Rectal smooth muscle tissue (tissue), 1 donor: ENCODE measurements around the gene TBC1D22A.

Experiments used
- H3K27ac ChIP-seq: one replicate; pipeline ENCODE4 v1.7.0; 2013; ENCODE audit warnings: low read depth, low read length, inconsistent platforms
- H3K27me3 ChIP-seq: one replicate; pipeline ENCODE4 v1.7.0; 2013; ENCODE audit warnings: low read length; ENCODE audit not compliant: control insufficient read depth, insufficient read depth
- H3K36me3 ChIP-seq: one replicate; pipeline ENCODE4 v1.7.0; 2013; ENCODE audit warnings: low read length; ENCODE audit not compliant: control insufficient read depth, insufficient read depth
- H3K4me1 ChIP-seq: one replicate; pipeline ENCODE4 v1.7.0; 2013; ENCODE audit warnings: low read length; ENCODE audit not compliant: control insufficient read depth, insufficient read depth
- H3K4me3 ChIP-seq: one replicate; pipeline ENCODE4 v1.7.0; 2013; ENCODE audit warnings: low read length
- H3K9ac ChIP-seq: one replicate; pipeline ENCODE4 v1.7.0; 2013; ENCODE audit warnings: low read length

TBC1D22A gene

GRCh38 chr22:46893281-46894020 lies 131.0 kb downstream of the TBC1D22A start:
- Histone ChIP-seq H3K4me3 (no peak overlapping the region), H3K27me3 (no peaks in the 10 kb centered on the region), H3K9ac (no peak overlapping the region), H3K27ac (peak overlapping the region; percentile 63), H3K36me3 (peaks cover 12% of the 10 kb centered on the region), H3K4me1 (peaks cover 10% of the 10 kb centered on the region)

GRCh38 chr22:46894081-46894671 lies 131.7 kb downstream of the TBC1D22A start:
- Histone ChIP-seq H3K27me3 (no peaks in the 10 kb centered on the region), H3K4me1 (peaks cover 10% of the 10 kb centered on the region), H3K9ac (no peak overlapping the region), H3K4me3 (no peak overlapping the region), H3K27ac (peak overlapping the region; percentile 63), H3K36me3 (peaks cover 12% of the 10 kb centered on the region)

- peaks cover 10% of the 10 kb centered on the region for H3K4me1 ChIP-seq
- H3K36me3 ChIP-seq, result peaks cover 12% of the 10 kb centered on the region
- no peaks in the 10 kb centered on the region for H3K27me3 ChIP-seq
- no peak overlapping the region for H3K4me3 ChIP-seq
- H3K9ac ChIP-seq, result no peak overlapping the region
- H3K27ac ChIP-seq, result peak overlapping the region; percentile 63
Measured at GRCh38 chr22:46894851-46895640, 132.6 kb downstream of the TBC1D22A start.

GRCh38 chr22:46895753-46896152 lies 133.3 kb downstream of the TBC1D22A start:
- peaks cover 10% of the 10 kb centered on the region for H3K4me1 ChIP-seq
- H3K9ac ChIP-seq, result no peak overlapping the region
- no peak overlapping the region for H3K4me3 ChIP-seq
- H3K27me3 ChIP-seq, result no peaks in the 10 kb centered on the region
- H3K36me3 ChIP-seq, result peaks cover 12% of the 10 kb centered on the region
- no peak overlapping the region for H3K27ac ChIP-seq

- no peaks in the 10 kb centered on the region for H3K27me3 ChIP-seq
- no peak overlapping the region for H3K27ac ChIP-seq
- H3K4me1 ChIP-seq, result peaks cover 10% of the 10 kb centered on the region
- peaks cover 12% of the 10 kb centered on the region for H3K36me3 ChIP-seq
- no peak overlapping the region for H3K9ac ChIP-seq
- H3K4me3 ChIP-seq, result no peak overlapping the region
Measured at GRCh38 chr22:46896166-46896565, 133.7 kb downstream of the TBC1D22A start.

GRCh38 chr22:46896568-46897245 lies 134.3 kb downstream of the TBC1D22A start:
- H3K27ac ChIP-seq, result no peak overlapping the region
- H3K36me3 ChIP-seq, result peaks cover 10% of the 10 kb centered on the region
- no peak overlapping the region for H3K9ac ChIP-seq
- peaks cover 10% of the 10 kb centered on the region for H3K4me1 ChIP-seq
- H3K27me3 ChIP-seq, result no peaks in the 10 kb centered on the region
- H3K4me3 ChIP-seq, result no peak overlapping the region

- H3K4me1 ChIP-seq, result peaks cover 10% of the 10 kb centered on the region
- H3K27me3 ChIP-seq, result no peaks in the 10 kb centered on the region
- peaks cover 9% of the 10 kb centered on the region for H3K36me3 ChIP-seq
- H3K9ac ChIP-seq, result no peak overlapping the region
- H3K4me3 ChIP-seq, result no peak overlapping the region
- no peak overlapping the region for H3K27ac ChIP-seq
Measured at GRCh38 chr22:46897246-46897623, 134.8 kb downstream of the TBC1D22A start.

GRCh38 chr22:46900549-46900948 lies 138.1 kb downstream of the TBC1D22A start:
- Histone ChIP-seq H3K36me3 (peaks cover 8% of the 10 kb centered on the region), H3K9ac (no peak overlapping the region), H3K27me3 (no peaks in the 10 kb centered on the region), H3K4me3 (no peak overlapping the region), H3K27ac (no peak overlapping the region), H3K4me1 (no peaks in the 10 kb centered on the region)

GRCh38 chr22:46902436-46902835 lies 140.0 kb downstream of the TBC1D22A start:
- no peak overlapping the region for H3K4me3 ChIP-seq
- peaks cover 6% of the 10 kb centered on the region for H3K36me3 ChIP-seq
- no peak overlapping the region for H3K9ac ChIP-seq
- H3K27me3 ChIP-seq, result no peaks in the 10 kb centered on the region
- no peak overlapping the region for H3K27ac ChIP-seq
- H3K4me1 ChIP-seq, result no peaks in the 10 kb centered on the region

- H3K36me3 ChIP-seq, result peaks cover 6% of the 10 kb centered on the region
- H3K9ac ChIP-seq, result no peak overlapping the region
- no peak overlapping the region for H3K27ac ChIP-seq
- no peaks in the 10 kb centered on the region for H3K27me3 ChIP-seq
- H3K4me3 ChIP-seq, result no peak overlapping the region
- H3K4me1 ChIP-seq, result no peaks in the 10 kb centered on the region
Measured at GRCh38 chr22:46902998-46903916, 140.8 kb downstream of the TBC1D22A start.

GRCh38 chr22:46905415-46905814 lies 143.0 kb downstream of the TBC1D22A start:
- H3K4me1 ChIP-seq, result no peaks in the 10 kb centered on the region
- H3K27ac ChIP-seq, result no peak overlapping the region
- H3K27me3 ChIP-seq, result no peaks in the 10 kb centered on the region
- no peak overlapping the region for H3K4me3 ChIP-seq
- H3K9ac ChIP-seq, result no peak overlapping the region
- H3K36me3 ChIP-seq, result peaks cover 9% of the 10 kb centered on the region
